HG03432 (cell line): Measurements from ENCODE around the gene BRPF1.

Experiments
- ATAC-seq: cut with Tn5 transposase; IDR thresholded peaks from one replicate; pipeline ENCODE4 v1.9.1; 2021; ENCODE audit warnings: mild to moderate bottlenecking, moderate library complexity; ENCODE audit not compliant: unreplicated experiment

Gene BRPF1

DNA sequence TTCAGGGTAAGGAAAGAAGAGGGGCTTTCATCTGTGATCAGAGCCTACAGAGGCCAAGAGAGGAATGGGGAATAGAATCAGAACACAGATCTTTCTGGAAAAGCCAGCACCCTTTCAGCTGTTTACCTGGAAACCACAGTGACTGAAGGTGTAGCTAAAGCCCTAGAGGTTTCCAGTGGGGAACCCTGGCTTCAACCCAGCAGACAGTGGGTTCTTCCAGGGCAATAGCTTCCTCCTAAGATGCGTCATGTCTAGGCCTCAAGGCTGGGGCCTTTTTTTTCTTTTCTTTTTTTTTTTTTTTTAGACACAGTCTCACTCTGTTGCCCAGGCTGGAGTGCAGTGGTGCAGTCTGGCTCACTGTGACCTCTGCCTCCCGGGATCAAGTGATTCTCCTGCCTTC is 31.0 kb upstream of the BRPF1 start:
- no peak for ATAC-seq

DNA sequence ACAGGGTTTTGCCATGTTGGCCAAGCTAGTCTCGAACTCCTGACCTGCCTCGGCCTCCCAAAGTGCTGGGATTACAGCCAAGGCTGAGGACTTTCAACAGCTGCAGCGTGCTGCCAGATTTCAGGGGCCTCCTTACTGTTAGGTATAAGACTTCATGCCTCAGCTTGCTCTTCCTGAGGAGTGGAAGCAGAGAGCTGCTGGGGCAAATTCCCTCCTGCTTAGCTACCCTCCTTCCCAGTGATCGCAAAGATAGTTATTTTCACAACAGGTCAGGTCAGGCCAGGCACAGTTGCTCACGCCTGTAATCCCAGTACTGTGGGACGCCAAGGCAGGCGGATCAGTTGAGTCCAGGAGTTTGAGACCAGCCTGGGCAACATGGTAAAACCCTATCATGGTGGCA is 30.5 kb upstream of the BRPF1 start:
- no peak for ATAC-seq

DNA sequence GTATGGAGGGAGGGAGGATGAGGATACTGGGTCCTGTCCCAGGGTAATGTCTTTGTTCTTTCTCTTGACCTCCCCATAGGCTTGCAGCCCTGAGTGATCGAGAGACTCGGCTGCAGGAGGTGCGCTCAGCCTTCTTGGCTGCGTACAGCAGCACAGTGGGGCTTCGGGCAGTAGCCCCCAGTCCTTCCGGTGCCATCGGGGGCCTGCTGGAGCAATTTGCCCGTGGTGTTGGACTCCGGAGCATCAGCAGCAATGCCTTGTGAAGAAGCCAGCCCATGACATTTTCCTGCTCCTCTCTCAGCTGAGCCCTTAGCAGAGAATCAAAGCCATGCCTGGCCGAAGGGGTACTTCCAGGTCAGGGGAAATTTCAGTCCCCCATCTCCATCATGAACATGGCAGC is 29.8 kb upstream of the BRPF1 start:
- ATAC-seq, result no peak

DNA sequence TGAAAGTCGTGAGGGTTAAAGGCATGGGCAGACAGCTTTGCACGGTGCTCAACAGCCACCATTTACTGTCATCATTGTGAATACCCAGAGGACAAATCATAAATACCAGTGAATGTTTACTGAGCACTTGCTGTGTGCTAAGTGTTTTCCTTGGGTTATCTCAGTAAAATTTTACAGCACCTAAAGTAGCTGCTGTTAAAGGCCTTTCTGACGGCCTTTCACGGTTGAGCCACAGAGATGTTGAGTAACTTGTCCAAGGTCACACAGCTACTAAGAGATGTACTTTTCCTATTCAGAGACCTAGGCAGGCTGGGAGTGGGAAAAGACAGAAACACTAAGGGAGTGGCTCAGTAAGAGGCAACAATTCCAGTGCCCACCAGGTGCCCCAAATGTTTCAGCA is 28.3 kb upstream of the BRPF1 start:
- no peak for ATAC-seq

DNA sequence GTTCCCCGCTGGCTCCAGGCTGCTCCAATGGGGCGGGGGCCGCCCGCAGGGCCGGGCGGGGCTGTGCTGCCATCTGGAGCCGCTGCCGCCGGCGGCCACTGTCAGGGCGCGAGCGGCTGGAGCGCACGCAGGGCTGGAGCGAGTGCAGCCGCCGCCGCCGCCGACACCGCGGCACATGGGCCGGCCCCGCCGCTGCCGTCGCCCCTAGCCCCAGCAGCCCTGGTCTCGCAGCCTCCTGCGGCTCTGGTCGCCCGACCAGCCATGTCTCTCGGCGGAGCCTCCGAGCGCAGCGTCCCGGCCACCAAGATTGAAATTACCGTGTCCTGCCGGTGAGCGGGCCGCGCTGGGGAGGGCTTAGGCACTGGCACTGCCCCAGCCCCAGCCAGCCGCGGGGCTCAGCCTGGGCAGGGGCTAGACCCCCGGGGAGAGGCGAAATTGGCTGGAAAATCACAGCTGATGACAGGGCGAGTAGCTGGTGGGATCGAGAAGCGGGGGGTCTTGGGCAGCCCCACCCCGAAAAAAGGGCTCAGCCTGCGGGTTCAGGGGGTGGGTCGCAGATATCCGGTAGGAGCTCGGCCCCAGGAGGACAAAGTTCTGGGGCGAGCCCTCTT is 27.7 kb upstream of the BRPF1 start, which contains the start of gene CPNE9:
TSS of gene CPNE9 (plus strand) at position 98 of the 611 bp plus-strand sequence. CDS start at position 262, 164 bp downstream.
- no peak for ATAC-seq

DNA sequence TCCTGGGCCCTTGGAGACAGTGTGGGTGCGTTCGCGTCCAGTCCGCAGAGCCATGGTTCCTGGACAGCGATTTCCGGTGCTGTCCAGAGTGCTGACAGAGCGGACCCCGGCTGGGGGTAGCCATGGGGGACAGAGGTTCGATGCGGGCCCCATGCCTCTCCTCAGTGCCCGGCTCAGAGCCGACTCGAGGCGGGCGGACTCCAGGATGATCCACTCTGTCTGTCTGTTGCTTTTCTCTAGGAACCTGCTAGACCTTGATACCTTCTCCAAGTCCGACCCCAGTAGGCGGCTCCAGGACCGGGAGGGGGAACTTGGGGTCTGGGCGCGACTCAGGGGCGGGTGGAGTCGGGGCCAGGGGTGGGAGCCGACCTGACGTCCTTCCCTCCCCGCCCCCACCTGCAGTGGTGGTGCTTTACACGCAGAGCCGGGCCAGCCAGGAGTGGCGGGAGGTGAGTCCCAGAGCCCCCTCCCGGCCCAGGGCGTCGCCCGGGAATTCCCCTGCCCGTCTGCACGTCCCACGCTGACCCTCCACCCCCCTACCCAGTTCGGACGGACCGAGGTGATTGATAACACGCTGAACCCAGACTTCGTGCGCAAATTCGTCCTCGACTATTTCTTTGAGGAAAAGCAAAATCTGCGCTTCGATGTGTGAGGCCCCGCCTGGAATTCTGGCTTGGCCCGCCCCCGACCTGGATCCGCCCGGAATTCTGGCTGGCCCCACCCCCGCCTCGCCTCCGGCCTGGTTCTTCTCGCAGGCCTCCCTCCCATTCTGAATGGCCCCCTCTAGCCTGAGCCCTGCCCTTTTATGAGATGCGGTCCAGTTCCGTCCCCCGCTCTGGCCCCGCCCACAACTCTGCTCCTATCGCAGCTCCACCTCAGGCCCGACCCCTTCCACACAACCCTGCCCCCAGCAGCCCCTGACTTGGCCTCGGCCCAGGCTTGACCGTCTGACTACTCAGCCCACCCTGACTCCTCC is 26.9 kb upstream of the BRPF1 start:
- ATAC-seq, result no peak

DNA sequence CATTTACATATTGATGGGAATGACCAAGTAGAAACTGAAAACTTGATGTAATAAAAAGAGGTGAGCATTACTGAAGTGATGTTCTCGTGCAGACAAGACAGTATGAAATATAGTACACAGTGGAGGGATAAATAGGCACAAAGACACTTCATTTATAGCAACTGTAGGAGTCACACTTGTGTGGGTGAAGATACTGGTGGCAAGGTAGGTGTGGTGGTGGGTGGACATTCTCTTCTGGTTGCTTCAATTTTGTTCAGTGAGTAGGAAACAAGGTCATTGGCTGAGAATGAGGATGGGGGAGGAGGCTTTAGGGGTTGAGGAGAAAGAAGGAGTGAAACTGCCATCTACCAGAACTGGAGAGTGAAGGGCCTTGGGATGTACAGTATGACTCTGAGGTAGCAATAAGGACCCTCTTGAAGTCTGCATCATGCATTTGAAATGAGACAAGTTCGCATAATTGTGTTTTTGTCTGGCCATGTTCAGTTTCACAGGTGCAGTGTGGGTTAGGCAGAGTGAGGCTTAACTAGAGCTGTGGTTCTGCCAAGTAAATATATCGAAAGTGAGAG is 21.3 kb upstream of the BRPF1 start:
- ATAC-seq, result no peak

DNA sequence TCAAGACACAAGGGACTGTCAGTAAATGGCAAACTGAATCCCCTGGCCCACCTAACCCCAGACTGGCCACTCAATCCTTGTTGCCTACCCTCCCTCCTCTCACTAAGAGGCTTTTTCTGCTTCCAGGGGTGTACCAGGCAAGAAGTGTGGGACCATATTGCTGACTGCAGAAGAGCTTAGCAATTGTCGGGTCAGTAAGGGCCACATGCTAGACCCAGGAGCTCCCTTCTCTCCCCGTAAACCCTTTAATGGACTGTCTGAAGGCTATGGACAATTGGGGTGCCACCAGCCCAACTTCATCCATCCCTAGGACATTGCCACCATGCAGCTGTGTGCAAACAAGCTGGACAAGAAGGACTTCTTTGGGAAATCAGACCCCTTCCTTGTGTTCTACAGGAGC is 19.1 kb upstream of the BRPF1 start:
- ATAC-seq, result no peak

DNA sequence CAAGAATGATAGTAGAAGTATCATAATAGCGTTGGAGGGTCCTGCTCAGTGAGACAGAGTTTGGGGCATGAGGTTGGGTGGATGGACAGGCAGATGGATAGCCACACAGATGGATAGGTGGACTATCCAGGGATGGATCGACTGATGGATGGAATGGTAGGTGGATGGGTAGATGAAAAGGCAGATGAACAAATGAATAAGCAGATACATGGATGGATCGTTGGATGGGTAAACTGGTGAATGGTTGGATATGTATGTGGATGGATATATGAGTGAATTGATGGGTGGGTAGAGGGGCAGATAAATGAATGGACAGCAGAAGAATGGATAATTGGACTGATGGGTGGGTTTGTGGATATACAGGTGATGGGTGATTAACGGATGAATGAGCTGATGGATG is 18.4 kb upstream of the BRPF1 start:
- no peak for ATAC-seq

DNA sequence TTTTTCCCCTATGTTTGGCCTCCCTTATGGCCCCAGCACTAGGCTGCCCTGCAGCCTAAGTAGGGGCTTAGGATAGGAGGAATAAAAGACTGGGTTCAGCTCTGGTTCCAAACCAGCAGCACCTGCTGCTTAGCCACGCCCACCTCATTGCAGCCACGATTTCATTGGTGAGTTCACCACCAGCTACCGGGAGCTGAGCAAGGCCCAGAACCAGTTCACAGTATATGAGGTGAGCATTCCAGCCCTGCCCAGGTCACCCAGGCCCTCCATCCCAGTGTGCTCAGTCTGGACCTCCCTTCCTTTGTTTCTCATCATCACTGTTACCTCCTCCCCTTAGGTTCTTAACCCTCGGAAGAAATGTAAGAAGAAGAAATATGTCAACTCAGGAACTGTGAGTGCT is 16.4 kb upstream of the BRPF1 start:
- ATAC-seq, result no peak

DNA sequence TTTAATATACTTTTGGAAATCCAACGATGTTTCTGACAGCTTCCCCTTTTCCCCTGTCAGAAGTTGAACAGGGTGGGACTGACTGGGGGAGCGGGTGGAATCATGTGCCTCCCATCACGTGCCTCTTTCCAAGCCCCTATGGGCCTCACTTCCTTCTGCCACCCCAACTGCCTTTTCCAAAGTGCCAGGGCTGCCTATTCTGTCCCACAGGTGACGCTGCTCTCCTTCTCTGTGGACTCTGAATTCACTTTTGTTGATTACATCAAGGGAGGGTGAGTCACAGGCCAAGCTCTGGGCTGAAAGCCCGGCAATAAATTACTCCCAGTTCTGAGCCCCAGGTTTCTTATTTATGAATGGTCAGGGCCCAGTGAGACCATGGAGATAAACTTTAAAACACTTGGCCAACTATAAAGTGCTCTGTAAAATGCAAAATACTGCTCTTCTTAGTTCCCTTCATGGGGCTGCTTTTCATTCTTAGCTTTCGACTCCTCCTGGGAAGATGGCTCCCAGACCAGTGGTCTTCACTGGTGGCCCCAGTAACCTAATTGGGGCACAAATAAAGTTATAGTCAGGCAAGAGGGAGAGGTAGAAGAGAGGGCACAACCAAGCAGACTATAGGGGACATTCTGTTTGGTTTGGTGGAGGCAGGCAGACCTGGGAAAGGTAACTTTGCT is 15.6 kb upstream of the BRPF1 start:
- ATAC-seq, result no peak

DNA sequence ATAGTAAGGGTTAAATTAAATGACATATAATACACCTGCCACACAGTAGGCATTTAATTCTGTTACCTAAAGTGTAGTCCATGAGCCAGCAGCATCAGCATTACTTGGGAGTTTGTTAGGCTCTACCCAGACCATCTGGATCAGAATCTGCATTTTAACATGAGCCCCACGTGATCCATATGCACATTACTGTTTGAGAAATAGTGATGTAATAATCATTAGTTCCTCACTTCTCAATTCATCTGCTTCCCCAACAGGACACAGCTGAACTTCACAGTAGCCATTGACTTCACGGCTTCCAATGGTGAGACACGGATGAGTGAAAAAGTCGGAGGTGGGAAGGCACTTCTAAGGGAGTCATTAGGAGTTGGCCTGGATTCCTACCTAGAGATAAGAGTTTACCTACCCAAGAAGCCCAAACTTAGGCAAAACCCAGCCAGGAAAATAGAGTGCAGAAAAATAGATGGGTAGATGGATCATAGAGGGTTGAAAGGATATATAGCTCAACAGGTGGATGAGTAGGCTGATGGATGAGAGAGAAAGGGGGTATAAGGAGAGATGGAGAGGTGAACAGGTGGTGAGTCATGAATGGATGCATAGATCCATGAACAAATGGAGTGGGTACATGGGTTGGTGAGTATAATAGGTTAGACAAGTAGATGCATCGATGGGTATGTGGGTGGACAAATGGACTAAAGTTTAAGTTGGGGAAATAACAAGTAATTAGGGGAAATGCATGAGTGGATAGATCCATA is 14.6 kb upstream of the BRPF1 start:
- no peak for ATAC-seq

DNA sequence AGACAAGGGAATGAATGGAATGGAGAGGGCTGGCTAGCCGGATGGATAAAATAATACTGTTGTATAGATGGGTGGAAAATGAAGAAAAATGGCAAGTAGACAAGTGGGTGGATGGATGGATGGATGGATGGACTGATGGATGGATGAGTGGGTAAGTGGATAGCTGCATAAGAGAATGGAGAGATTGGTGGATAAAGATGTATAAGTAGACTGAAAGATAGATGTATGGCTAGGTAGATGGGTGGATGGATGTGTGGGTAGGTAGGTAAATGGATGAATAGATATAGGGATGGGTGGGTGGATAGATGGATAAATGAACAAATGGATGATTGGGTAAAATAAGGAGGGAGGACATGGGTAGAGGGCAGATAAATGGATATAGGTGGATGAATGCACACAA is 14.0 kb upstream of the BRPF1 start:
- ATAC-seq, result no peak

DNA sequence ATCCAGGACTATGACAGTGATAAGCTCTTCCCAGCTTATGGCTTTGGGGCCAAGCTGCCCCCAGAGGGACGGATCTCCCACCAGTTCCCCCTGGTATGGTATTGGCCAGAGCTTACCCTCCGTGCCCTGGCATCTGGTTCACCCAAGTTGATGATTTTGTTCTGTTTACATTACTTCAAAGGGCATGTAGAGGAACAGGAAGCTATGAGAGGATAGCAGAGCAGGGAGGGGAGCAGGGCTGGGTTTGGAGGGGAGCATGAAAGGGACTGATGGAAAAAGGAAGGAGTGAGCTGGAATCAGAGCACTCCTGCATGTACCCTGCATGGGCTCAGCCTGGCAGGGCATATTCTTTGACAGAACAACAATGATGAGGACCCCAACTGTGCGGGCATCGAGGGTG is 13.4 kb upstream of the BRPF1 start:
- ATAC-seq, result no peak

DNA sequence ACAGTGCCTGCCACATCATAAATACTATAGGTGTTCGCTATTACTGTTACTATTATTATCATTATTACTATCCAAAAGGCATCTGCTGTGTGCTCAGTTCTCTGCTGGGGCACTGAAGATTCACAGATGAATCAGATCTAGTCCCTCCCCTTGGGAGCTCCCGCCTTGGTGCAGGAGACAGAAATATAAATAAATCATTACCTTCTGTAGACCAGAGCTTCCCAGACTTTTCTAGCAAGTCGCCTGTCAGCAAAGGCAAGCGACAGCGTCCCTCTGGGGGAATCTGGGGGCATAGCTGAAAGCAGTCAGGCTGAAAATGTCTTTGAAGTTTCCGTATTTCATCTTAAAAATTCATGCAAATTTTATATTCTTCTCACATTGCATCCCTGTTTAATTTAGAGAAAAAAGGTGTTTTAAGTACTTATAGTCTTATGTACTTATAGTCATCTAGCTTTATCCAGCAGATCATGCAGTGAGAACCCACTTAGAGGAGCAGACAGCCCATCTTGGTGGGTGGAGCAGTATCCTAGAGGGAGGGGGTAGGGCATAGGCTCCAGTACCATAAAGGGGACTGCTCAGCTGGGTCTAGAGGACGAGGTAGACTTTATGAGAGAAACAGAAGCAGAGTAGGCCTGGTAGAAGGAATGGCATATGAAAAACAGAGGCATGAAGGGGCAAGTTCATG is 10.4 kb upstream of the BRPF1 start:
- ATAC-seq, result no peak

DNA sequence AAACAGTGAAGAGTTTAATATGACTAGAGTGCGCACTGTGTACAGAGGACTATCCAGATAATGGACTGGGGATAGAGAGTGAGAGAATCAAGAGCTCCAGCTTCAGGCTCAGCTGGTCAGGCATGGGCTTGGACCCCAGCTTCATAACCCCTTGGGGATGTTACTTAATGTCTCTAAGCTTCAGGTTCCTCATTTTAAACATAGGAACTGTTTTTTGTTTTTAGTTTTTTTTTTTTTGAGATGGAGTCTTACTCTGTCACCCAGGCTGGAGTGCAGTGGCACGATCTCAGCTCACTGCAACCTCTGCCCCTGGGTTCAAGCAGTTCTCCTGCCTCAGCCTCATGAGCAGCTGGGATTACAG is 9.9 kb upstream of the BRPF1 start:
- no peak for ATAC-seq

DNA sequence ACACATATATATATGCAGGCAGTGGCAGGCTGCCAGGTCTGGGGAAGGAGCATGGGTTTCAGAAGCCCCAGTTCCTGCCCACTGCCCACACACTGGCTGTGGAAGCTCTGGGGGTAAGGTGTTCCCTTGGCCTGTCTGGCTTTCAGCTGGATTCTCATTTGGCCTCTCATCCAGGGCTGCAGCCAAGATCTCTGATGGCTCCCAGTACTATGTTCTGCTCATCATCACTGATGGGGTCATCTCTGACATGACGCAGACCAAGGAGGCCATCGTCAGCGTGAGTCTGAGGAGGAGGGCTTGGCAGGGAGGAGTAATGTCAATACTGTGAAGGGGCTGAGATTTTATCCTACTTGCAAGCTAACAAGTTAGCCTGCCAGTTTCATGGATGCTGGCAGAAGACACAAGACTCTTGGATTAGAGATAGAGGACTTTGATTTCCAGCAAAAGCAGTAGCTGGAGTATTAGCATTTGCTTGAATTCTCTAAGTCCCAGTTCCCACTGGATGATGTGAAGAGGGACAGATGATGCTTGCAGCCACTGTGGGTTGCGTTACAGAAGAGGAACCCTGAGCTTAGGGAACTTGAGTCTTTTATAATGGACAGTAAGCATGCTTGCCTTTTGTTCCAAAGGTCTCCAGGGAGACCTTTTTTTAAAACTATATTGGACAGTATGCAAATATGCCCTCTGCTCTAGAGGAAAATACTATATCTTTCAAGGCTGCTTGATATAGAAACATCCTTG is 5.6 kb upstream of the BRPF1 start:
- no peak for ATAC-seq

DNA sequence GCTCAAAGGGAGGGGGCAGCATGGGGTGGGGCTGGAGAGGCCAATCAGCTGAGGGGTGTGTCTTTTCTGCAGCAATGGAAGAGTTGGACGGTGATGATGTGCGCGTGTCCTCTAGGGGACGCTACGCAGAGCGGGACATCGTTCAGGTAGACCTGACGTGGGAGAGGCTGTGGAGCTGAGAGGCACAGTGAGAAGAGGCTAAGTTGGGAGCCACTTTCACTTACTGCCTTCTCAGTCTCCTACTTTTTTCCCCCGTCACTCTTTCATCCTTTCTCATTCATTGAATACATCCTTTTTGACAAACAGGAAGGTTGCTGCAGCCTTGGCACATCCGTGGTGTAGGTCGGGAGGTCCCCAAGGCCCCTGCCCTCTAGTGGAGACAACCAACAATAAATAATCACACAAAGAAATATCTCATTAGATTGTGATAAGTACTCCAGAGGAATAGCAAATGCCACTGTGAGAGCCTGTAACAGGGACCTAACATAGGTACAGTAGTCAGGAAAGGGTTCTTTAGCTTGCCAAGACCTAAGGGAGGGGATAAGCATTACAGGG is 4.4 kb upstream of the BRPF1 start:
- no peak for ATAC-seq

DNA sequence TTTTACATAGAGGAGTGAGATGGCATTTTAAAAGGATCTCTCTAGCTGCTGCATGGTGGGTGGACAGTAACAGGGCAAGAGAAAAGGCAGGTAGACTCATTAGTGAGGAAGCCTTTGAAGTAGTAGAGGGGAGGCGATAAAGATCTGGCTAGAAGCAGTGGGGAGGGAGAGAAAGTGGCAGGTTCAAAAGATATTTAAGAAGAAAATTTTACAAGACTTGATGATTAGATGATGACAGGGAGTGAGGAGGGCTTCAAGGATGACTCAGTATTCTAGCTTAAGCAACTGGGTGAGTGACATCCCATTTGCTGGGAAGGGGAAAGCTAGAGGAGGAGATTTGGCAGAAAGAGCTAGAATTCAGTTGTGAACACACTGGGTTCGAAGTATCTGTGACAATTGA is 3.8 kb upstream of the BRPF1 start:
- no peak for ATAC-seq
